Endothelial cell of umbilical vein (primary cell): ENCODE measurements around the gene NRM. TPM values are rescaled to one million over a fixed set of nuclear protein-coding genes. Genes with fewer than 3 reads are reported as not detected.
A peak's percentile ranks its signal among the peaks of the same experiment; 100 is the strongest.

ENCODE experiments used
- BruUV-seq: library from RNA; stranded (reverse); fragments of 400-500 nt; replicated peaks from 2 replicates; lab custom pipeline; 2021; lab: Mats Ljungman, UMichigan
- CTCF ChIA-PET: fragments of 300-600, 350-600 bp; sonication (Branson Sonifier 250); formaldehyde crosslinking; loops from one replicate; lab custom pipeline; 2021; ENCODE audit warnings: antibody characterized with exemption, inconsistent platforms; lab: Charles Lee
- POLR2A ChIA-PET: fragments of 300-600, 350-600 bp; sonication (Branson Sonifier 250); formaldehyde crosslinking; loops from one replicate; lab custom pipeline; 2021; ENCODE audit warnings: antibody characterized with exemption, inconsistent platforms; lab: Charles Lee
- DNase-seq: peaks from one replicate; pipeline ENCODE4 v3.0.0-alpha.2; 2011; ENCODE audit warnings: low read depth, low spot score
- FAIRE-seq: peaks from 2 replicates; lab custom pipeline; 2011; peaks lifted over from hg19 to GRCh38; lab: Jason Lieb, UNC
- H2AFZ ChIP-seq: 2 replicates; pipeline ENCODE4 v1.6.0; 2012; ENCODE audit warnings: low read depth, low read length, control low read depth, inconsistent platforms
- H3K27ac ChIP-seq: 2 replicates; pipeline ENCODE4 v1.5.1; 2011; ENCODE audit warnings: low read depth, mild to moderate bottlenecking, control low read depth, low read length, moderate library complexity; ENCODE audit not compliant: insufficient read depth
- H3K27me3 ChIP-seq, 2 experiments: 2 replicates each; pipeline versions ENCODE4 v1.6.0 to v1.6.1; 2011; ENCODE audit warnings: low read length in 2 of 2, mixed read lengths in 1 of 2; ENCODE audit not compliant: control insufficient read depth in 2 of 2, insufficient read depth in 2 of 2
- H3K36me3 ChIP-seq, 2 experiments: 2 replicates in 1 of 2; 3 replicates in 1 of 2; pipeline ENCODE4 v1.5.1; 2011; ENCODE audit warnings: low read length in 2 of 2, mild to moderate bottlenecking in 1 of 2, moderate library complexity in 1 of 2; ENCODE audit not compliant: control insufficient read depth in 2 of 2, insufficient read depth in 2 of 2; ENCODE audit errors: extremely low read depth in 1 of 2
- H3K4me1 ChIP-seq: 3 replicates; pipeline ENCODE4 v1.5.1; 2011; ENCODE audit warnings: mild to moderate bottlenecking, low read length; ENCODE audit not compliant: control insufficient read depth, insufficient read depth; ENCODE audit errors: extremely low read depth
- H3K4me2 ChIP-seq: 2 replicates; pipeline ENCODE4 v1.6.1; 2011; ENCODE audit warnings: low read length, control low read depth, mixed read lengths; ENCODE audit not compliant: insufficient read depth
- H3K4me3 ChIP-seq, 3 experiments: fragments of 200-600 bp in 1 of 3; sonication (generic), shearing (Covaris generic) in 1 of 3; replicated peaks in 1 of 3; 2 replicates each; pipeline ENCODE4 v1.5.1; 2011 to 2016; ENCODE audit warnings: control low read depth in 3 of 3, low read length in 3 of 3, mild to moderate bottlenecking in 2 of 3, inconsistent platforms in 1 of 3, low read depth in 1 of 3, moderate library complexity in 1 of 3; ENCODE audit not compliant: insufficient read depth in 1 of 3
- H3K79me2 ChIP-seq: 2 replicates; pipeline ENCODE4 v1.6.0; 2012; ENCODE audit warnings: low read length, inconsistent platforms; ENCODE audit not compliant: control insufficient read depth, insufficient read depth
- H3K9ac ChIP-seq: replicated peaks from 2 replicates; pipeline ENCODE3; 2011; ENCODE audit warnings: low read length, control low read depth; ENCODE audit not compliant: insufficient read depth; ENCODE audit errors: extremely low read depth
- H3K9me1 ChIP-seq: replicated peaks from 3 replicates; pipeline ENCODE4 v1.6.0; 2011; ENCODE audit warnings: mild to moderate bottlenecking, low read length; ENCODE audit not compliant: control insufficient read depth, insufficient read depth; ENCODE audit errors: extremely low read depth
- H3K9me3 ChIP-seq: replicated peaks from 2 replicates; pipeline ENCODE4 v1.5.1; 2012; ENCODE audit warnings: low read length, inconsistent platforms; ENCODE audit not compliant: control insufficient read depth, insufficient read depth
- H4K20me1 ChIP-seq: replicated peaks from 2 replicates; pipeline ENCODE3; 2011; ENCODE audit warnings: mild to moderate bottlenecking, low read length; ENCODE audit not compliant: control insufficient read depth, insufficient read depth; ENCODE audit errors: extremely low read depth
- CTCF ChIP-seq, 2 donors: IDR thresholded peaks; 1 replicate in 1 of 2; 2 replicates in 1 of 2; pipeline ENCODE4 v1.5.1; 2011; ENCODE audit warnings: low read length in 2 of 2, mild to moderate bottlenecking in 2 of 2, moderate library complexity in 2 of 2, control low read depth in 1 of 2, inconsistent platforms in 1 of 2, low read depth in 1 of 2; ENCODE audit not compliant: insufficient read depth in 1 of 2; ENCODE audit errors: extremely low read depth in 1 of 2
- EZH2 ChIP-seq: IDR thresholded peaks from 2 replicates; pipeline ENCODE4 v1.6.1; 2012; ENCODE audit warnings: borderline replicate concordance, low read depth, mild to moderate bottlenecking, moderate library complexity, low read length, inconsistent platforms; ENCODE audit not compliant: severe bottlenecking
- FOS ChIP-seq: IDR thresholded peaks from 2 replicates; pipeline ENCODE4 v1.6.1; 2011; ENCODE audit warnings: mild to moderate bottlenecking, low read length, moderate library complexity, borderline replicate concordance; ENCODE audit not compliant: insufficient read depth
- GATA2 ChIP-seq: IDR thresholded peaks from 2 replicates; pipeline ENCODE4 v1.7.0; 2011; ENCODE audit warnings: low read depth, mild to moderate bottlenecking, moderate library complexity, mixed read lengths, low read length; ENCODE audit not compliant: insufficient read length, insufficient read depth
- JUN ChIP-seq: IDR thresholded peaks from 2 replicates; pipeline ENCODE4 v1.6.1; 2011; ENCODE audit warnings: borderline replicate concordance, low read depth; ENCODE audit not compliant: insufficient read length, insufficient read depth
- MAX ChIP-seq: IDR thresholded peaks from 2 replicates; pipeline ENCODE4 v1.6.1; 2011; ENCODE audit not compliant: insufficient read depth, insufficient read length
- MYC ChIP-seq: IDR thresholded peaks from one replicate; pipeline ENCODE4 v1.6.1; 2011; ENCODE audit warnings: mild to moderate bottlenecking, low read depth, low read length
- POLR2A ChIP-seq: IDR thresholded peaks from 2 replicates; pipeline ENCODE4 v1.6.1; 2012; ENCODE audit warnings: low read depth, mild to moderate bottlenecking, control low read depth, low read length
- POLR2AphosphoS5 ChIP-seq: IDR thresholded peaks from 2 replicates; pipeline ENCODE4 v1.6.1; 2012; ENCODE audit warnings: low read depth, mild to moderate bottlenecking, control low read depth, low read length, moderate library complexity; ENCODE audit not compliant: insufficient read depth
- dilution Hi-C: fragments of 300-500 bp; cut with MboI; formaldehyde crosslinking; loops from one replicate; pipeline ENCODE4 v1.15.0; 2019; ENCODE audit warnings: low sequenced_read_pairs; ENCODE audit not compliant: extremely low pct_ligation_motif_present
- intact Hi-C: fragments of 100-400 bp; cut with micrococcal nuclease; formaldehyde crosslinking; loops from one replicate; pipeline ENCODE4 v1.10.0; 2022
- polyA plus RNA-seq, 4 experiments: library from polyadenylated mRNA; depleted of rRNA in 3 of 4; stranded (reverse) in 3 of 4; unstranded in 1 of 4; fragments of >200 nt; gene quantifications; 2 replicates each; pipeline versions ENCODE4 v1.2.1 to v1.2.3, GENCODE V29; 2011 to 2012; ENCODE audit warnings: missing spikeins in 1 of 4
- total RNA-seq: library from RNA; stranded (reverse); gene quantifications from 2 replicates; pipeline ENCODE4 v1.2.3, GENCODE V29; 2021

Gene NRM
- total and polyA plus RNA-seq, 2 donors (not counting 3 experiments of a cell fraction or from before 2014, with no cell fraction given) = 32.2 to 33.8 TPM

GRCh38 chr6:30681766-30682142 is 9.0 kb downstream of the NRM start:
- TSS peak; percentile 0 for BruUV-seq
- no peaks in the 10 kb centered on the region for H3K27me3 ChIP-seq
- TF ChIP-seq CTCF (IDR thresholded peaks at IDR 0.05; ENCODE audit: extremely low read depth in 1 of 2, insufficient read depth in 1 of 2, low read depth in 1 of 2, low read length in 2 of 2) = no peak
- no peak for TF ChIP-seq EZH2
- TF ChIP-seq GATA2 = no peak
- TF ChIP-seq FOS = no peak
- no peak for TF ChIP-seq JUN
- TF ChIP-seq POLR2A = no peak
- TF ChIP-seq MYC = no peak
- no peak for TF ChIP-seq POLR2AphosphoS5
- no peak for TF ChIP-seq MAX
- FAIRE-seq (peak; percentile 48), DNase-seq (no peak)
- H3K9ac ChIP-seq = peak overlapping the region; percentile 91
- peaks cover 85% of the 10 kb centered on the region for H3K79me2 ChIP-seq
- CTCF ChIA-PET = interaction anchor here (0.6 to 6.6 kb wide), 8 partner anchors 8 to 406 kb away, joined by 3 to 296 read pairs (median 10); partner anchors contain the start of genes DHX16, MDC1 and TUBB
- dilution Hi-C loops = no loop called here
- H3K36me3 ChIP-seq = peaks cover 4 to 12% of the 10 kb centered on the region in 2 experiments
- no peaks in the 10 kb centered on the region for H4K20me1 ChIP-seq
- peak overlapping the region; percentile 81 to 93 (median 87) for H3K4me3 ChIP-seq
- H3K27ac ChIP-seq = peak overlapping the region; percentile 94
- no peak overlapping the region for H2AFZ ChIP-seq
- H3K9me1 ChIP-seq = no peaks in the 10 kb centered on the region
- H3K4me2 ChIP-seq = peak overlapping the region; percentile 85
- POLR2A ChIA-PET = interaction anchor here (0.5 to 3.7 kb wide), 4 partner anchors 9 to 154 kb away, joined by 3 to 34 read pairs (median 12); partner anchors contain the start of genes DHX16 and MDC1
- intact Hi-C loops = loop anchor here (1.0 to 2.0 kb wide), 3 partner anchors 36 to 405 kb away; partner anchors contain the start of gene MDC1
- H3K9me3 ChIP-seq = no peaks in the 10 kb centered on the region
- peaks cover 34% of the 10 kb centered on the region for H3K4me1 ChIP-seq
